Gastroesophageal sphincter (tissue), 4 donors: ENCODE data around the gene PTPN5. TPM values are rescaled to one million over a fixed set of nuclear protein-coding genes. Genes with fewer than 3 reads are reported as not detected.

ENCODE experiments used
- ATAC-seq: fragments of 150-250 bp; one replicate; pipeline ENCODE4 v1.9.1; 2016; ENCODE audit warnings: mild to moderate bottlenecking, moderate library complexity
- H3K27ac ChIP-seq, 4 donors: fragments of 200-600 bp; sonication (generic) in 3 of 4; 1 replicate in 3 of 4; 2 replicates in 1 of 4; pipeline ENCODE4 v1.5.1; 2016 to 2019
- H3K27me3 ChIP-seq: fragments of 200-600 bp; sonication (generic); one replicate; pipeline ENCODE4 v1.5.1; 2019
- H3K36me3 ChIP-seq, 2 donors: fragments of 200-600 bp; sonication (generic); one replicate each; pipeline ENCODE4 v1.5.1; 2019; ENCODE audit warnings: control low read depth in 1 of 2
- H3K4me1 ChIP-seq, 3 donors: fragments of 200-600 bp; sonication (generic); 1 replicate in 2 of 3; 2 replicates in 1 of 3; pipeline ENCODE4 v1.5.1; 2016 to 2019; ENCODE audit warnings: control low read depth in 2 of 3
- H3K4me3 ChIP-seq, 2 donors: fragments of 200-600 bp; sonication (generic); one replicate each; pipeline ENCODE4 v1.5.1; 2019; ENCODE audit warnings: mild to moderate bottlenecking in 1 of 2, moderate library complexity in 1 of 2
- H3K9me3 ChIP-seq, 3 donors: fragments of 200-600 bp; sonication (generic); one replicate each; pipeline ENCODE4 v1.5.1; 2017 to 2019; ENCODE audit warnings: control low read depth in 2 of 3
- EP300 ChIP-seq: sonication (generic); formaldehyde crosslinking; IDR thresholded peaks from one replicate; pipeline ENCODE4 v1.6.1; 2017; ENCODE audit warnings: antibody characterized with exemption, mild to moderate bottlenecking
- POLR2A ChIP-seq, 2 donors: fragments of 450-650 bp; IDR thresholded peaks; one replicate each; pipeline ENCODE4 v1.6.1; 2017; ENCODE audit warnings: antibody characterized with exemption in 2 of 2, mild to moderate bottlenecking in 2 of 2, moderate library complexity in 1 of 2
- POLR2AphosphoS5 ChIP-seq: sonication (generic); formaldehyde crosslinking; IDR thresholded peaks from one replicate; pipeline ENCODE4 v1.6.1; 2017; ENCODE audit warnings: antibody characterized with exemption
- WGBS, 2 donors: methylation state at CpG; one replicate each; pipeline ENCODE4 v1.1.5; 2018; ENCODE audit warnings: low coverage in 1 of 2; 5-methylcytosine and 5-hydroxymethylcytosine counted together
- total RNA-seq, 4 donors: library from RNA; depleted of rRNA; stranded (reverse); fragments of >200 nt; gene quantifications; one replicate each; pipeline ENCODE4 v1.1.0, GENCODE V29; 2016
- TF ChIP-seq, protein P1 (sequence below), 4 experiments: fragments of 200-600 bp in 2 of 4; fragments of 450-650 bp in 2 of 4; sonication (generic) in 1 of 4; IDR thresholded peaks; one replicate each; pipeline ENCODE4 v1.5.1; 2017 to 2019; ENCODE audit warnings: antibody characterized with exemption in 4 of 4, mild to moderate bottlenecking in 2 of 4, moderate library complexity in 2 of 4

Gene PTPN5
- total RNA-seq, 4 donors from 2014 or later, result 1.3 to 4.4 (median 3.8) TPM

GRCh38 chr11:18802381-18803257, 11.0 kb upstream of the PTPN5 start:
- no peak overlapping the region for H3K27ac ChIP-seq
- H3K36me3 ChIP-seq, result no peaks in the 10 kb centered on the region
- 25 to 40% methylated on average over 11 to 13 of the region's 13 CpGs for WGBS, 2 donors
- H3K4me1 ChIP-seq, result no peaks in the 10 kb centered on the region
- H3K4me3 ChIP-seq, result no peak overlapping the region
- no peaks in the 10 kb centered on the region for H3K9me3 ChIP-seq
- no peak for ATAC-seq
- TF ChIP-seq EP300, result no peak
- TF ChIP-seq POLR2A (IDR thresholded peaks at IDR 0.05), result no peak
- TF ChIP-seq POLR2AphosphoS5, result no peak
- TF ChIP-seq, protein P1, sequence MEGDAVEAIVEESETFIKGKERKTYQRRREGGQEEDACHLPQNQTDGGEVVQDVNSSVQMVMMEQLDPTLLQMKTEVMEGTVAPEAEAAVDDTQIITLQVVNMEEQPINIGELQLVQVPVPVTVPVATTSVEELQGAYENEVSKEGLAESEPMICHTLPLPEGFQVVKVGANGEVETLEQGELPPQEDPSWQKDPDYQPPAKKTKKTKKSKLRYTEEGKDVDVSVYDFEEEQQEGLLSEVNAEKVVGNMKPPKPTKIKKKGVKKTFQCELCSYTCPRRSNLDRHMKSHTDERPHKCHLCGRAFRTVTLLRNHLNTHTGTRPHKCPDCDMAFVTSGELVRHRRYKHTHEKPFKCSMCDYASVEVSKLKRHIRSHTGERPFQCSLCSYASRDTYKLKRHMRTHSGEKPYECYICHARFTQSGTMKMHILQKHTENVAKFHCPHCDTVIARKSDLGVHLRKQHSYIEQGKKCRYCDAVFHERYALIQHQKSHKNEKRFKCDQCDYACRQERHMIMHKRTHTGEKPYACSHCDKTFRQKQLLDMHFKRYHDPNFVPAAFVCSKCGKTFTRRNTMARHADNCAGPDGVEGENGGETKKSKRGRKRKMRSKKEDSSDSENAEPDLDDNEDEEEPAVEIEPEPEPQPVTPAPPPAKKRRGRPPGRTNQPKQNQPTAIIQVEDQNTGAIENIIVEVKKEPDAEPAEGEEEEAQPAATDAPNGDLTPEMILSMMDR (IDR thresholded peaks at IDR 0.05), result peak in 2 of 4 experiments; percentile 14 to 42
- H3K27me3 ChIP-seq, result peaks cover 8% of the 10 kb centered on the region

DNA sequence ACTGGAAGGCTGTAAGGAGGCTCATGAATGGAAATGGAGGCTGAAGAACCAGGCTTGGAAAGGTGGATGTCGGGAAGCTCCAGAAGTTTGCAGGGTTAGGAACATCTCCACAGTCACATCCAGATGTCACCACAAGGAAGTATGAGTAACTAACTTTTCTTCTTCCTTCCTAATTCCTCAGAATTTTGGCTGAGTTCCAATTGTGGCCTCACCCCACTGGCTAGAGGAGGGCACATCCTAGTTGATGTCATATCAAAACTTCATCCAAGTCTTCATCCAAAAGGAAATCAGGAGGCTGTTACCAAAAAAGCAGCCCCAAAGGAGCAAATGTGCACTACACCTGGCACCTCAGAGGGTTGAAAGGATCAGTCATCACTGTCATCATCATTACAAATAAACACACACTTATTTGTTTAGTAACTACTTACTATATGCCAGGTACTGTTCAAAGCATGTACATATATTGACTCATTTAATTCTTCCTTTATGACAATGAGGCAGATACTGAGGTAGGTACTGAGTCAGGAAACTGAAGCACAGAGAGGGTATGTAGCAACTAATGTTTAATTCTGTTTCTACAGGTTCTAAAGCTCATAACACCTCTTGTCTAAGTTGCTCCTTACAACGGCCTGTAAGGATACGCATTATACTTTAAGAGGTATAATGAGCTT, 7.3 kb upstream of the PTPN5 start:
- Histone ChIP-seq H3K27me3 (peaks cover 22% of the 10 kb centered on the region), H3K27ac (no peak overlapping the region), H3K4me3 (no peak overlapping the region), H3K9me3 (no peaks in the 10 kb centered on the region), H3K4me1 (no peaks in the 10 kb centered on the region), H3K36me3 (no peaks in the 10 kb centered on the region)
- 82 to 84% methylated on average over 3 of the region's 3 CpGs for WGBS, 2 donors
- ATAC-seq, result no peak
- TF ChIP-seq, protein P1 (IDR thresholded peaks at IDR 0.05), result no peak
- TF ChIP-seq POLR2AphosphoS5 (no peak), EP300 (no peak), POLR2A (IDR thresholded peaks at IDR 0.05) (no peak)

DNA sequence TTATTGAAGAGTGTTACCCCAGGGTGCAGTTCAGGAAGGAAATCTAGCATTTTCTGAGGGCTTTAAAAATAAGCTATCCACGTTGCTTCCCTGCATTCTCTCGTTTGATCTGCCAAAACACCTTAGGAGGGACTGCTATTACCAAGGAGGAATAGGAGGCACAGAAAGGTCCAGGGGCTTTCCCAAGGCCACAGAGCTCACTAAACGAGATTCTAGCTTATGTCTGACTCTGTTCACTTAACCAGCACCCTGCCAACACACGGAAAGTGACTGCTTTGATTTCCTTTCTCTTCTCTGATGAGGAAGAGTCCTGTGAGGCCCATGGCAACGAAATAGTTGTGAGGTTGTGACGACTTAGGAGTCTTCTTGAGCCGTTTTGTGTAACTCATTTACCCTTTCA, 3.4 kb upstream of the PTPN5 start:
- Histone ChIP-seq H3K36me3 (no peaks in the 10 kb centered on the region), H3K4me3 (no peak overlapping the region), H3K9me3 (no peaks in the 10 kb centered on the region), H3K4me1 (peaks cover 0 to 15% (median 8%) of the 10 kb centered on the region in 3 donors), H3K27me3 (peaks cover 61% of the 10 kb centered on the region), H3K27ac (no peak overlapping the region)
- TF ChIP-seq POLR2A (IDR thresholded peaks at IDR 0.05) (no peak), POLR2AphosphoS5 (no peak), EP300 (no peak)
- TF ChIP-seq, protein P1 (IDR thresholded peaks at IDR 0.05), result no peak
- 38 to 42% methylated on average over 5 to 7 of the region's 7 CpGs for WGBS, 2 donors
- no peak for ATAC-seq

- WGBS, 2 donors, result 42 to 46% methylated on average over 5 to 6 of the region's 11 CpGs
- no peak overlapping the region for H3K27ac ChIP-seq
- ATAC-seq, result no peak
Observed at GRCh38 chr11:18792827-18793226, 1.2 kb upstream of the PTPN5 start.

DNA sequence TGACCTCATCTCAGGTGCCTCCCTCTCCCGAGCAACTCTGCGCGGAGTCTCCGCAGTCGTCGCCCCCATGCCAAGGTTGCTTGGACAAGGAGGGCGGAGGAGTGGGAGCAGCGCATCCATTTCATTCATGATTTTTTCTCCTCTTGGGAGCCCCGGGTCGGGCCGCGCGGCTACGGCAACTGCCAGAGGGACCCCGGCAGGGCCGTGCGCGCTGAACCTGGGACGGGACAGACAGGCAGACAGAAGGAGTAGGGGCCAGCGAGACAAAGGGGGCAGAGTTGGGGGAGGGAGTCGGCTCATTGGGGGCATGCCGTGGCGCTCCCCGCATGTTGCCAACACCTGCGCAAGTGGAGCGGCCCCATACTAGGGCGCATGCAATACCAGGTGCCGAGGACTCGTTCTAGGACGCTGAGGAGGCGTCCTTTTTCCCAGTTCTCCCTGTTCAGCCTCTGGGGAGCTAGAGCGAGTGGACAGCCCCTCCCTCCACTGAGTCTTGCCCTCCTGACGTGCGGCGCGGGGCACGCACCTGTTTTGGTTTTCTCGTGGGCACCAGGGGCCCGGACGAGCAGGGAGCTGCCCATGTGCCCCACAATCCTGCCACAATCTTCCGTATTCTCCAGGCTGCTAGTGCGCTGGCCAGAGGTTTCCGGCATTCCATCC, 501 bp upstream of the PTPN5 start:
- no peak for ATAC-seq
- peak overlapping the region in 1 of 4 donors; percentile 5 for H3K27ac ChIP-seq

More at GRCh38 chr11:18792827-18793226, 1.2 kb upstream of the PTPN5 start:
- peaks cover 0 to 15% (median 8%) of the 10 kb centered on the region in 3 donors for H3K4me1 ChIP-seq
- H3K27me3 ChIP-seq, result peaks cover 64% of the 10 kb centered on the region
- no peak for TF ChIP-seq POLR2A (IDR thresholded peaks at IDR 0.05)
- no peak overlapping the region for H3K4me3 ChIP-seq
- H3K36me3 ChIP-seq, result no peaks in the 10 kb centered on the region
- H3K9me3 ChIP-seq, result no peaks in the 10 kb centered on the region

More for the DNA sequence above, 501 bp upstream of the PTPN5 start:
- H3K36me3 ChIP-seq, result no peaks in the 10 kb centered on the region
- H3K4me1 ChIP-seq, result peaks cover 0 to 15% (median 8%) of the 10 kb centered on the region in 3 donors
- peak overlapping the region in 1 of 2 donors; percentile 47 for H3K4me3 ChIP-seq
- TF ChIP-seq, protein P1 (IDR thresholded peaks at IDR 0.05), result no peak
- TF ChIP-seq EP300 (no peak), POLR2AphosphoS5 (no peak), POLR2A (IDR thresholded peaks at IDR 0.05) (no peak)
- 0 to 2% methylated on average over 15 to 18 of the region's 43 CpGs for WGBS, 2 donors
- H3K27me3 ChIP-seq, result peaks cover 60% of the 10 kb centered on the region
- no peaks in the 10 kb centered on the region for H3K9me3 ChIP-seq
